ENCODE results near the gene PAN2.
"Not testable (repeated sequence)": the region's sequence is repeated elsewhere in the genome, so short reads cannot be mapped to it uniquely, and the experiment has no call there.

The PAN2 gene, protein sequence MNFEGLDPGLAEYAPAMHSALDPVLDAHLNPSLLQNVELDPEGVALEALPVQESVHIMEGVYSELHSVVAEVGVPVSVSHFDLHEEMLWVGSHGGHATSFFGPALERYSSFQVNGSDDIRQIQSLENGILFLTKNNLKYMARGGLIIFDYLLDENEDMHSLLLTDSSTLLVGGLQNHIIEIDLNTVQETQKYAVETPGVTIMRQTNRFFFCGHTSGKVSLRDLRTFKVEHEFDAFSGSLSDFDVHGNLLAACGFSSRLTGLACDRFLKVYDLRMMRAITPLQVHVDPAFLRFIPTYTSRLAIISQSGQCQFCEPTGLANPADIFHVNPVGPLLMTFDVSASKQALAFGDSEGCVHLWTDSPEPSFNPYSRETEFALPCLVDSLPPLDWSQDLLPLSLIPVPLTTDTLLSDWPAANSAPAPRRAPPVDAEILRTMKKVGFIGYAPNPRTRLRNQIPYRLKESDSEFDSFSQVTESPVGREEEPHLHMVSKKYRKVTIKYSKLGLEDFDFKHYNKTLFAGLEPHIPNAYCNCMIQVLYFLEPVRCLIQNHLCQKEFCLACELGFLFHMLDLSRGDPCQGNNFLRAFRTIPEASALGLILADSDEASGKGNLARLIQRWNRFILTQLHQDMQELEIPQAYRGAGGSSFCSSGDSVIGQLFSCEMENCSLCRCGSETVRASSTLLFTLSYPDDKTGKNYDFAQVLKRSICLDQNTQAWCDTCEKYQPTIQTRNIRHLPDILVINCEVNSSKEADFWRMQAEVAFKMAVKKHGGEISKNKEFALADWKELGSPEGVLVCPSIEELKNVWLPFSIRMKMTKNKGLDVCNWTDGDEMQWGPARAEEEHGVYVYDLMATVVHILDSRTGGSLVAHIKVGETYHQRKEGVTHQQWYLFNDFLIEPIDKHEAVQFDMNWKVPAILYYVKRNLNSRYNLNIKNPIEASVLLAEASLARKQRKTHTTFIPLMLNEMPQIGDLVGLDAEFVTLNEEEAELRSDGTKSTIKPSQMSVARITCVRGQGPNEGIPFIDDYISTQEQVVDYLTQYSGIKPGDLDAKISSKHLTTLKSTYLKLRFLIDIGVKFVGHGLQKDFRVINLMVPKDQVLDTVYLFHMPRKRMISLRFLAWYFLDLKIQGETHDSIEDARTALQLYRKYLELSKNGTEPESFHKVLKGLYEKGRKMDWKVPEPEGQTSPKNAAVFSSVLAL

DNA sequence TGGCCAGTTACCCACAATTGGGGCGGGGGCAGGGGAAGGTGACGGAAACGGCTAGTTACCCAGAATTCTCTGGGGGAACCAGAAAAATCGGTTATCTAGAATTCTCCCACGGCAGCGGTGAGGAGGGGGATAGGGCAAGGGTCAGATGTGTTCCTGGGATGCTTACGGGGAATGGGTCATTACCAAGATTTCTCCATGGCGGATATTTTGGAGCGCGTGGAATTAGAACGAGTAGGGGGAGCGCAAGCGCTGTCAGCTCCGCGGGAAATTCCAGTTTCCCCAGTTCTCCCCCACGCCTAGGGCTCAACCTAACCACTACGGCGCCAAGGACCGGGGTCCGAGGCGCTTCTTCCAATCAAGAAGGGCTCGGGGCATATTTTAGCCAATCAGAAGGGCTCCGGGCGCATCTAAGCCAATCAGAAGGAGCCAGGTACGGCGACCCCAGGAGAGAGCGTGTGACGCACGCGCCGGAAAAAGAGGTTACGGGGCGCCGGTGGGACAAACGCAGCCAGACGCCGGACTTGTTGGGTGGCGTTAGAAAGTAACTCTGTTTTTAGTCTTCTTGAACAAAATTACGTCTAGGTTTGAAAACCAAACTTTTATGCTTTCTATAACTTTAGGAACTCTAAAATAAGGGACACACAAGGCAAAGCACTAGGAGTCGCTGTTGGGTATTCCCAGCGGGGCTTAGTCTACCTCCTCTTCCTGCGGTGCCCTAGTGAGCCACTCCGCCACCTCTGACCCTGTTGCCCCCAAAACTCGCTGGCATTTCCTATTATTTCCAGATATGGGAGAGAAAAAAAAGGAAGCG lies at the start of gene PAN2:
Gene PAN2 (minus strand): TSS at position 322 of the 811 bp plus-strand sequence. CDS start 906 bp downstream, outside the sequence.
- peak; percentile 95 for DNase-seq

DNA sequence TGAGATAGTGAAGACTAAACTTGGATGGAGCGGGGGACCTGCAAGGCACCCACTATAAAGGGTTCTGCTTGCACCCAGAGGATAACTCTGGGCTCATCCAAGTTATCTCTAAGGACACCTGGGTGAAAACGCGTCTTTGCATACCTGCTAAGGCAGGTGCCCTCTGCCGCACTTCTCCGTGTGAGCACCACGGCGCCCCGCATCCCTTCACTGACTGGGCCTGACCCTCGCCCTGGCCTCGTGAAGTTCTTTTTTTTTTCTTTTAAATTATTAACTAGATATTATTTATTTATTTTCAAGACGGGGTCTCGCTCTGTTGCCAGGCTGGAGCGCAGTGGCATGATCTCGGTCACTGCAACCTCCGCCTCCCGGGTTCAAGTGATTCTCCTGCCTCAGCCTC lies 48.8 kb upstream of the PAN2 start:
- DNase-seq: no peak

DNA sequence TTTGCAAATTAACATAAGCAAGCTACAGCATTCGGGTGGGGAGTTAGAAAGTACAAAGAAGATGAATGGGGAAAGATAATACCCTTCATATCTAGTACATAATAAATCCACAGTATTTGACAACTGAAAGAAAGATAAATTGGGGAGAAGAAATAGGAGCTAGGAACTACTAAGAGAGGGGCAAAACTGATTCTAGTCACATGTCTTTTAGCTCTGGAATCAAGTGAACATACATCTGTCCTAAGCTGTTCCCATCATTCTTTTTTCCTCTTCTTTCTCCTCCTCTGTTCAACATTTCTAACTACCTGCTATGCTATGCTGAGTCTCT lies 44.2 kb upstream of the PAN2 start:
- no peak for DNase-seq

DNA sequence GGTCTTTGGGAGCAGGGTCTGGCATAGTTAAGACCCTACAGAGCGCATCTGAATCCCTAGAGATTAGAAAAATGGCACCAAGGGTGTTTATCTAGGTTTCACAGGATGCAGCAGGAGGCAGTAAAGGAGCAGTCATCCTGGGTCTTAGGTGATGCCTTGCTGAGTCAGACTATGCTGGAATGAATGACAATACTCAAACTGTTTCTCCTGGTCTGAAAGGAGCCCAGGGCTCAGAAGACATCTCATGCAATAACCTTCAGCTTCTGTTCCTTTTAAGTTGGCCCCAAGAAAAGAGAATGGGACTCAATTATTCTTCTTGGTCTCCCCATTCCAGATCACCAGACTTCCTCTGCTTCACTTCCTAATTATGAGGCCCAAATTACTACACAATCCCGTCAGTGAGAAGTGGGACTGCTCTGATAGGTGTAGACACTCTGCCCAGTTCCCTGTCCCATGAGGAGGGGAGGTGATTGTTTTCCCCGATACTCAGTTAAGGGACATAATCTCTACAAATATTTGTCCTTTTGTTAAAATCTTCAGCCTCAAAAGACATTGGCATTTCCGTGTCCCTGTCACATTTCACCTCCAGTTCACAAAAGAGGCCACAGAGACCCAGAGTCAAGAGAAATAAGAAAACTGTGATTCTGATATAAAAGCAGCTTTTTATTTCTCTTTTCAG lies 43.6 kb upstream of the PAN2 start:
- no peak for DNase-seq

DNA sequence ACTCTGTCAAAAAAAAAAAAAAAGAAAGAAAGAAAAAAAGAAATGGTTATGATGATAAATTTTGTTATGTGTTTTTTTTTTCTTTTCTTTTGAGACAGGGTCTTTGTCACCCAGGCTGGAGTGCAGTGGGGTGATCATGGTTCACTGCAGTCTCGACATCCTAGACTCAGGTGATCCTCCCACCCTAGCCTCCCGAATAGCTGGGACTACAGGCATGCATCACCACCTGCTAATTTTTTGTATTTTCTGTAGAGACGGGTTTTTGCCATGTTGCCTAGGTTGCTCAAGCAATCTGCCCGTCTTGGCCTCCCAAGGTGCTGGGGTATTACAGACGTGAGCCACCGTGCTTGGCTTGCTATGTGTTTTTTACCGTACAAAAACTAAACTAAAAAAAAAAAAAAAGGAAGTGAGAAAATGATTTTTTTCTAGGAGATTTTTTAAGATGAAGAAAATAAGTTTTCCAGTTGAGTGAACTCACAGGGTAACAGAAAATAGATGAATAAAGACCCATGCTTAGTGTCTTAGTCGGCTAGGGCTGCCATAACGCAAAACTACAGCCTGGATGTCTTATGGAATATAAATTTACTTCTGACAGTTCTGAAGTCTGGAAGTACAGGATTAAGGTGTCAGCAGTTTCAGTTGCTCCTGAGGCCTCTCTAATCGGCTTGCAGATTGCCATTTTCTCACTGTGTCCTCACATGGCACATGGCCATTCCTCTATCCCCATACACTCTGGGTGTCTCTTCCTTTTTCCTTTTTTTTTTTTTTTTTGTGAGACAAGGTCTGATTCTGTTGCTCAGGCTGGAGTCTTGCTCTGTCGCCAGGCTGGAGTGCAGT lies 42.0 kb upstream of the PAN2 start:
- no peak for DNase-seq

DNA sequence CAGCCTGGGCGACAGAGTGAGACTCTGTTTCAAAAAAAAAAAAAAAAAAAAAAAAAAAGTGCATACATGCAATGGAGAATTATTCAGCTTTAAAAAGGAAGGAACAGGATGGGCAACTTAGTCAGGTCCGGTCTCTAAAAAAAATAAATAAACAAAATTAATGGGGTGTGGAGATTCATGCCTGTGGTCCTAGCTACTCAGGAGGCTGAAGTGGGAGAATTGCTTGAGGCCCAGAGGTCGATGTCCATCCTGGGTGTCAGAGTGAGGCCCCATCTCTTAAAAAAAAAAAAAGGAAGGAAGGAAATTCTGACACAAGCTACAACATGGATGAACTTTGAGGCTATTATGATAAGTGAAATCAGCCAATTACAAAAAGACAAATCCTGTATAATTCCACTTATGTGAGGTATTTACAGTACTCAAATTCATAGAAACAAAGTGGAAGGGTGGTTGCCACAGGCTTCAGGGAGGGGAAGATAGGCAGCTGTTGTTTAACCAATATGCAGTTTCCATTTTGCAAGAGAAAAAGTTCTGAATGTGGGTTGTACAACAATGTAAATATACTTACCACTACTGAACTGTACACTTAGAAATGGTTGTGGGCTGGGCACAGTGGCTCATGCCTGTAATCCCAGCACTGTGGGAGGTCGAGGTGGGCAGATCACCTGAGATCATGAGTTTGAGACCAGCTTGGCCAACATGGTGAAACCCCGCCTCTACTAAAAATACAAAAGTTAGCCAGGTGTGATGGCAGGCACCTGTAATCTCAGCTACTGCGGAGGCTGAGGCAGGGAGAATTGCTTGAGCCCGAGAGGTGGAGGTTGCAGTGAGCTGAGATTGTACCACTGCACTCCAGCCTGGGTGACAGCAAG lies 41.2 kb upstream of the PAN2 start:
- no peak for DNase-seq

DNA sequence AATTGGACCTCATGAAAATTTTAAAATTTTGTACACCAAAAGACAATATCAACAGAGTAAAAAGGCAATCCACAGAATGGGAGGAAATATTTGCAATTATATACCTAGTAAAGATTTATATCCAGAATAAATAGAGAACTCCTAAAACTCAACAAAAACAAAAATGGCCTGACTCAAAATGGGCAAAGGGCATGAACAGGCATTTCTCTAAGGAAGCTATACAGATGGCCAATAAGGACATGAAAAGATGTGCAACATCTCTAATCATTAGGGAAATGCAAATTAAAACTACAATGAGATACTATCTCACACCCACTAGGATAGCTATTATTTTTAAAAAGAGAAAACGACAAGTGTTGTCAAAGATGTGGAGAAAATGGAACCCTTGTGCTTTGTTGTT lies 39.7 kb upstream of the PAN2 start:
- no peak for DNase-seq

DNA sequence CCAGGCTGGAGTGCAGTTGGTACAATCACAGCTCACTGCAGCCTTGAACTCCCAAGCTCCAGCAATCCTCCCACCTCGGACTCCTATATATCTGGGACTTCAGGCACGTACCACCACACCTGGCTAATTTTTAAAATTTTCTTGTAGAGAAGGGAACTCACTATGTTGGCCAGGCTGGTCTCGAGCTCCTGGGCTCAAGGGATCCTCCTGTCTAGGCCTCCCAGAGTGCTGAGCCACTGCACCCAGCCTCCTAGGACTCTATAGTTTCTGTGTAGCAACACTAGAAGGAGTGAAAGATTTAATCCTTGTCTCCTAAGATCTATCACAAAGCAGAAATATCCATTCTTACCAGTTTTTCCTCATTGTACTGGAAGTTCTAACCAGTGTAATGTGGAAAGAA lies 33.1 kb upstream of the PAN2 start:
- DNase-seq: no peak

DNA sequence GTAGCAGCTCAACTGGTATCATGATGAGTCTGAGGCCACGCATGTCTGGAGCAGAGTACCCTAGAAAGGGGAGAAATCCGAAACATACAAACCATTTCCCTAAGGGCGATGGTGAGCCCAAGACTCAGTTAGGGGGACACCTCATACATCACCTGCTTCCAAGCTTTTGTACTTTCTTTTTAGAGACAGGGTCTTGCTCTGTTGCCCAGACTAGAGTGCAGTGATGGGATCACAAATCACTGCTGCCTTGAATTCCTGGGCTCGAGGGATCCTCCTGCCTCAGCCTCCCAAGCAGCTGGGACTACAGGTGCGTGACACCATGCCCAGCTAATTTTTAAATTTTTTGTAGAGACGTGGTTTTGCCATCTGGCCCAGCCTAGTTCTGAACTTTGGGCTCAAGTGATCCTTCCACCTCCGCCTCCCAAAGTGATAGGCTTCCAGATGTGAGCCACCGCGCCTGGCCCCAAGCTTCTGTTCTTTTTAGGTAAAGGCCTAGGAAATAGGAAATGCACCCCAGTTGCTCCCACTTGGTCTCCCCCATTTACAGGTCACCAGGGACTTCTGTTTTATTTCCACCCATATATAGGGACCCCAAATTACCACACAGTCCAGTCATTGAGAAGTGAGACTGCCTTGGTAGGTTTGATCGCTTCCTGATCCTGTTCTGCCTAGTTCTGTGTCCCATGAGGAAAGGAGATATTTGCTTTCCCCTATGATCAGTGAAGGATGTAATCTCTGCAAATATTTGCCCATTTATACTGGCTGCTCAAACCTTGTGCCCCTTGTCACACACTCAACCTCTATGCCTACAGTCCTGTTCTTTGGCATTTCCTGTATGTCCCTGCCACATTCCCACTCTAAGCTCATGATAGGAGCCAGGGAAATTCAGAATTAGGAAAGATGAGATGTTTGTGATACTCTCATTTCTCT lies 28.6 kb upstream of the PAN2 start, which contains the start of gene APOF:
Gene APOF (minus strand): TSS at position 728 of the 930 bp plus-strand sequence. CDS start 112 bp downstream, at position 616.
- DNase-seq: no peak

DNA sequence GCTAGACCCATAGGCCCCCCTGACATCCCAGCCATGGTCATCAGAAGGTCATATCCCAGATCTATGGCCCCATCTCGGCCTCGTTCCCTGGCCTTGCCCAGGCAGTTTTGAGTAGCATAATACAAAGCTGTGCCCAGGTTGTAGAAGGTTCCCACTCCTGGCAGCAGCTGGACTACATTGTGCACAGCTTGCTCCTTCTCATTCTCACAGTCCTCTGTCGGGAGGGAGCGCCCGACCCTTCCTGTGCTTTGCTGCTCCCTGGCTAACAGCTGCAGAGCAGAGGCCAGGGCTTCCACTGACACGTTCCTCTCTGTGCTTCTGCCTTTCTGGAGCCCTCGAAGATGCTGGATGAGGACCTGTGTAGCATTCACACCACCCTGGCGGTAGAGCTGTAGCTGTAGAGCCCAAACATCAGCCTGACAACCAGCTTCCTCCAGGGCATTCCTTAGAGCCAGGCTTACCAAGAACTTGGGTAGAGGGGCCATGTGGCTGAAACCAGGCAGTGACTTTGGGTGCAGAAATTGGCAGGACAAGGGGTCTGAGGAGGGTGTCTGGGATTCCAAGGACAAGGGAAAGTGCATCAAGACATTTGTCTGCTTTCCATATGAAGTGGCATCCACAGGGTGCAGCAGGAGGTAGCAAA lies 27.8 kb upstream of the PAN2 start:
- no peak for DNase-seq

DNA sequence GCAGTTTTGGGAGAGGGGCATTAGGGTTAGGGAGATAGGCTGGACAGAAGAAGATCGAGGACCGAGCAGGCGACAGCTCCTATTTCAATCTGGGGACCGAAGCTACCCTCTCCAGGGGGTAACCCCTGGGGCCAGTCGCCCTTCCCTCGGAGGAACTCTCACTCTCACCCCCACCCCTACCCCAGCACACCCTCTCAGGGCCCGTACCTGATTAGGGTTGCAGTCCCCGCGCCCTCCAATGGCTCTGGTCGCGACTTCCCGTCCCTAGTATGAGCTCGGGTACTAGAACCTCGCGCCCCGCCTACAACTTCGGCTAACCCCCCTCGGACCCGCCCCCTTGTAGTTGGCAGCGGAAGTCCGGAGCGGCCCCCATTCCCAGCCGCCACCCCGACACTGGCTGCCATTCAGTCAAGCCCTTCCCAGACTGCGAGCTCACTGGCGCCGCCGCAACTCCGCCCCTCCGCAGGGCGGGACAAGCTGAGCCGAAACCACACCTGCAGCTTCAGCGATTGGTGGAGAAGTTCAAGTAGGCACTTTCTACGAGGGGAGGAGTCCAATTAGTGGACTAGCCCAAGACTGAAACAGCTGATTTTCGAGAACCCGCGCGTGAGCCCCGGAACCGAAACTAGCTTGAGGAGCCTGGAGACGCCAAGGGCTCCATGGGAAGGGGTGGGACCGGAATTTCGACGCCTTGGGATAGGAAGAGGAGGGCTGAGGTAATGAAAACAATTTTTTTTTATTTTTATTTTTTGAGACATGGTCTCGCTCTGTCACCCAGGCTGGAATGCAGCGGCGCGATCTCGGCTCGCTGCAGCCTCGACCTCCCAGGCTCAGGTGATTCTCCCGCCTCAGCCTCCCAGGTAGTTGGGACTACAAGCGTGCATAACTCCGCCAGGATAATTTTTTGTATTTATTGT lies 26.3 kb upstream of the PAN2 start, which contains the start of gene STAT2:
Gene STAT2 (minus strand): TSS at position 257 of the 917 bp plus-strand sequence. CDS start 3,536 bp downstream, outside the sequence.
- peak; percentile 96 for DNase-seq

DNA sequence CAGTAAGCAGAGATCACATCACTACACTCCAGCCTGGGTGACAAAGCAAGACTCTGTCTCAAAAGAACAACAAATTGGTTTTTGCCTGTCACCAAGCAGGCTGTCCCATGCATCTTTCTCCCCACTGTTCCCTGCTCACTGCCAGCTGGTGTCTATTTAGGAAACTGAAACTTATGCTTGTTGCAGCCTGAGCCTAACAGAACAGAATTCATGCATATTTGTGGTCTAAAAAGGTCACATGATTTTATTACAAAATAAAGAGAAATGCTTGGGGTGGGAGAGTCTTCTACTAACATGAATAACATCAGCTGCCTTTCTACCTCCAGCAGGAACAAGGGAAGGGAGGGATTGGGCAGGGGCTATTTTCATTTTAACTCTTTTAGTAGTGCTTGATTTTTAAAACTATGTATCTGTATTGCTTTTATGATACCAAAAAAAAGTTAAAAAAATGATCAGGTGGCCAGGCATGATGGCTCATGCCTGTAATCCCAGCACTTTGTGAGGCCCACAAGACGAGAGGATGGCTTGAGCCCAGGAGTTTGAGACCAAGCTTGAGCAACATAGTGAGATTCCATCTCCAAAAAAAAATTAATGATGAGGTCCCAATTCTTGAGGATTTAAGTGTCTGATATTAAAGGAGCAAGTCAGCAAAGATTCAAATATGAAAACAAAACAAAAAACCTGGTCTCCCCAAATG lies 25.2 kb upstream of the PAN2 start:
- DNase-seq: peak; percentile 0

DNA sequence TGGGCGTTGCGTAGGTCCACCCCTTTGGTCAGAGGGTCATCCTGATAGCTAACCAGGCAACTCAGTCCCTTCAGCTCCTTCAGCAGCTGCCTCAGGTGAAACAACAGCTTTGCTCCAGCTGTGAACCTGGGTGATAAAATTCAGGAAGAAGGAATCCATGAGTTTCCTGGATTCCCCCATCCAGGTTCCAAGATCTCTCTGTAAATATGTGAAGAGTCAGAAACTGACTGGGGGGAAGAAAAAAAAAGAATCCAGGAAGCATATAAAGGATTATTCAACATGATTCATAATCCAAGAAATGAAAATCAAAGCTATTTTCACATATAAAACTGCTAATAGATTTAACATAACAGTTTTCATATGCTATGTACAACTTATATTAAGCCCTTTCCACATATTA lies 17.5 kb upstream of the PAN2 start:
- no peak for DNase-seq

DNA sequence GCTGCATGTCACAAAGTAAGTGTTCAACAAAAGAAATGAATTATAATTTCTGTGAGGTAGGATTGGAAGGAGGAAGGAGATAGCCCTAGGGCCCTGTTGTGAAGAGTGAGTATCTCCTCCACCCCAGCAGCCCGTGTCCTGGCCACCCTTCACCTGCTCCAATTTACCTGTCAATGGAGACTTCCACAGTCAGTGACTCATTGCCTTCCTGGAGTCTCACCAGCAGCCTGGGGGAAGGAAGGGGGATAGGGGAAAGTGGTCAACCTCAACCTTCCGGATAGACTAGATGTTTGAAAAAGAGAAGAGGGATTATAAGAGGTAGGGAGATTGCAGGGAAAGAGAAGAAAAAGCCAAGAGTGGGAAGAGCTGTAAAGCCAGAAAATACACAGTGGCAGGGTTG lies 16.9 kb upstream of the PAN2 start:
- no peak for DNase-seq

DNA sequence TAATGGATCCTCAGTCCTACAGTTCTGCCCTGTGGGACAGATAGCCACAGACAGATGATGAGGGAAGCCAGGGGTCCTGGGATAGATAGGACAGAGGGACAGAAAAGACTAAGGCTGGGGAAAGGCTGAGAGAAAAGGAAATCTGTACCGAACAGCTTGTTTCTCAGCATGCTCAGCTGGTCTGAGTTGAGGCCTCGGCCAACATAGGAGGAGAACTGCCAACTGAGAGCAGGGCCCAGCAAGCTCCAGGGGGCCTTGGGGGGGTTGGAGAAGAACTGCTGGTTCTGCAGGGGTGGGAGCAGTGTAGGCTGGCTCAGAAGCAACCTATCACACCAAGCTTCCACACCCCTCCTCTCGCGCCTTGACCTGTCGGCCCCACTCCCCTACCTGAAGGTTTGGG lies 15.0 kb upstream of the PAN2 start:
- DNase-seq: no peak

DNA sequence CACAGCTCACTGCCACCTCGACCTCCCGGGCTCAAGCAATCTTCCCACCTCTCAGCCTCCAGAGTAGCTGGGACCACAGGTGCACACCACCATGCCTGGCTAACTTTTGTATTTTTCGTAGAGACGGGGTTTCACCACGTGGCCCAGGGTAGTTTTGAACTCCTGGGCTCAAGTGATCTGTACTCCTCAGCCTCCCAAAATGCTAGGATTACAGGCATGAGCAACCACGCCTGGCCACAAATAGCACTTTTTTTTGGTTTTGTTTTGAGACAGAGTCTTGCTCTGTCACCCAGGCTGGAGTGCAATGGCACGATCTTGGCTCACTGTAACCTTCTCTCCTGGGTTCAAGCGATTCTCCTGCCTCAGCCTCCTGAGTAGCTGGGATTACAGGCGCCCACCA lies 13.5 kb upstream of the PAN2 start:
- DNase-seq: not testable (repeated sequence)

Data from NCI-H2227 treated with DMSO at 0.1 percent for 48 hours (cell line).